ENCODE measurements around the gene MRPS10.

MRPS10 gene

DNA sequence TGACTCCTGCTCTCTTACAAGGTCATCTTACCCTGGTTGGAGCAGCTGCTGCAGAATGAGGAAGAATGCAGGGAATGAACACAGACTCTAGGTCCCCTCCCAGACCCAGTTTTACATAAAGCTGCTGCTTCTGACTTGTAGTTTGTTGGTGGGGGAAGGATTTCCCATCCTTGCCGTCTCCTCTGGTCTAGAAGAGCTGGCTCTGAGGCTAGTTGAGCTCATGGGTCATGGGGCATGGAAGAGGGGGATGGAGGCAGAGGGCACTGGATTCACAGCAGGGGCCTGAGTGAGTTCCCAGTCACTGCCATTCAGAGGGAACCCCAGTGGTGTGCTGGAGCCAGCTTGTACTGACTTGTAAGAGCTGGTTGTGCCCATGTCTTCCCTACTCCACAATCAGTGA, 53.7 kb downstream of the MRPS10 start:
- Histone ChIP-seq H4K20me1 (ENCODE audit: control insufficient read depth, insufficient read depth, low read depth, low read length) (no peaks in the 10 kb centered on the region), H3K27ac (ENCODE audit: low read depth, low read length) (no peak overlapping the region), H3K27me3 (ENCODE audit: control insufficient read depth, low read length) (peaks cover 14% of the 10 kb centered on the region), H3K9me3 (ENCODE audit: control insufficient read depth, insufficient read depth, low read length) (no peaks in the 10 kb centered on the region), H3K4me1 (ENCODE audit: control insufficient read depth, low read length) (peaks cover 18% of the 10 kb centered on the region), H3K79me2 (ENCODE audit: control insufficient read depth, low read length) (no peaks in the 10 kb centered on the region), H3K4me2 (ENCODE audit: low read length) (no peak overlapping the region), H3K36me3 (ENCODE audit: control insufficient read depth, low read length) (no peaks in the 10 kb centered on the region), H3F3A (ENCODE audit: control insufficient read depth, insufficient read depth) (no peaks in the 10 kb centered on the region), H3K4me3 (ENCODE audit: low read length) (no peak overlapping the region), H3K9me2 (replicated peaks; ENCODE audit: control insufficient read depth, low read length) (no peaks in the 10 kb centered on the region)
- TF ChIP-seq EZH2phosphoT487 (IDR thresholded peaks at IDR 0.05; ENCODE audit: borderline replicate concordance, low read length), result no peak
- TF ChIP-seq, protein P1, sequence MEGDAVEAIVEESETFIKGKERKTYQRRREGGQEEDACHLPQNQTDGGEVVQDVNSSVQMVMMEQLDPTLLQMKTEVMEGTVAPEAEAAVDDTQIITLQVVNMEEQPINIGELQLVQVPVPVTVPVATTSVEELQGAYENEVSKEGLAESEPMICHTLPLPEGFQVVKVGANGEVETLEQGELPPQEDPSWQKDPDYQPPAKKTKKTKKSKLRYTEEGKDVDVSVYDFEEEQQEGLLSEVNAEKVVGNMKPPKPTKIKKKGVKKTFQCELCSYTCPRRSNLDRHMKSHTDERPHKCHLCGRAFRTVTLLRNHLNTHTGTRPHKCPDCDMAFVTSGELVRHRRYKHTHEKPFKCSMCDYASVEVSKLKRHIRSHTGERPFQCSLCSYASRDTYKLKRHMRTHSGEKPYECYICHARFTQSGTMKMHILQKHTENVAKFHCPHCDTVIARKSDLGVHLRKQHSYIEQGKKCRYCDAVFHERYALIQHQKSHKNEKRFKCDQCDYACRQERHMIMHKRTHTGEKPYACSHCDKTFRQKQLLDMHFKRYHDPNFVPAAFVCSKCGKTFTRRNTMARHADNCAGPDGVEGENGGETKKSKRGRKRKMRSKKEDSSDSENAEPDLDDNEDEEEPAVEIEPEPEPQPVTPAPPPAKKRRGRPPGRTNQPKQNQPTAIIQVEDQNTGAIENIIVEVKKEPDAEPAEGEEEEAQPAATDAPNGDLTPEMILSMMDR (IDR thresholded peaks at IDR 0.05; ENCODE audit: low read depth, low read length, poor library complexity, severe bottlenecking), result no peak

DNA sequence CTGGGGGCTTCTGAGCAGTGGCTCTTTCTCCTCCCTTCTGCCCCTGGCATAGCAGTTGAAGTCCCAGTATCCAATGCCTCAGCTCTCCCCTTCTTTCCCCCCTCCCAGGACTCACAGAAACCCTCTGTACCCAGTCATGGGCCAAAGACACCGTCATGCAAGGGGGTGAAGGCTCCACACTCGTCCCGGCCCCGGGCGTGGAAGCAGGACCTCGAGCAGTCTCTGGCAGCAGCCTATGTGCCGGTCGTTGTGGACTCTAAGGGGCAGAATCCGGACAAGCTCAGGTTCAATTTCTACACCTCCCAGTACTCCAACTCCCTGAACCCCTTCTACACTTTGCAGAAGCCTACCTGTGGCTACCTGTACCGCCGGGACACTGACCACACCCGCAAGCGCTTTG, 54.8 kb downstream of the MRPS10 start:
- no peaks in the 10 kb centered on the region for H3K9me2 ChIP-seq (replicated peaks; ENCODE audit: control insufficient read depth, low read length)
- peaks cover 18% of the 10 kb centered on the region for H3K4me1 ChIP-seq (ENCODE audit: control insufficient read depth, low read length)
- H3K9me3 ChIP-seq (ENCODE audit: control insufficient read depth, insufficient read depth, low read length), result no peaks in the 10 kb centered on the region
- H3K36me3 ChIP-seq (ENCODE audit: control insufficient read depth, low read length), result no peaks in the 10 kb centered on the region
- H3K79me2 ChIP-seq (ENCODE audit: control insufficient read depth, low read length), result no peaks in the 10 kb centered on the region
- H3F3A ChIP-seq (ENCODE audit: control insufficient read depth, insufficient read depth), result no peaks in the 10 kb centered on the region
- no peaks in the 10 kb centered on the region for H4K20me1 ChIP-seq (ENCODE audit: control insufficient read depth, insufficient read depth, low read depth, low read length)
- no peak overlapping the region for H3K27ac ChIP-seq (ENCODE audit: low read depth, low read length)
- H3K27me3 ChIP-seq (ENCODE audit: control insufficient read depth, low read length), result peaks cover 11% of the 10 kb centered on the region
- TF ChIP-seq, protein P1 (IDR thresholded peaks at IDR 0.05; ENCODE audit: low read depth, low read length, poor library complexity, severe bottlenecking), result no peak
- no peak for TF ChIP-seq EZH2phosphoT487 (IDR thresholded peaks at IDR 0.05; ENCODE audit: borderline replicate concordance, low read length)
- H3K4me3 ChIP-seq (ENCODE audit: low read length), result no peak overlapping the region
- H3K4me2 ChIP-seq (ENCODE audit: low read length), result peak overlapping the region; percentile 16

DNA sequence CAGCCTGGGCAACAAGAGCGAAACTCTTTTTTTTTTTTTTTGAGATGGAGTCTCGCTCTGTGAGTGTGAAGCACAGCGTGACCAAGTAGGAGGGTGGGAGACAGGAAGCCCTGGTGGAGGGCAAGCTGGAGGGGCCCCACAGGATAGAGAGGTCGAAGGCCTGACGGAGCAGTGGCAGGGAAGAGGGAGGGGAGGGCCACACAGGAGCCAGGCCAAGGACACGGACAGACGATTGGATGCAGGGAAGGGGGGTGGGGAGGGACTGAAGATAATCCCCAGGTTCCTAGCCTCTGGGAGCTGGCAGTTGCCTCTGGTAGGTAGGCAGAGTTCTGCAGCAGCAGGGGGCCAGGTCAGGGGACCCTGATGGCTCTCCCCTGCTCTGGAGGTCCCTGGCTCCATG, 55.3 kb downstream of the MRPS10 start:
- Histone ChIP-seq H3K9me3 (ENCODE audit: control insufficient read depth, insufficient read depth, low read length) (no peaks in the 10 kb centered on the region), H3K4me3 (ENCODE audit: low read length) (no peak overlapping the region), H3K4me1 (ENCODE audit: control insufficient read depth, low read length) (peaks cover 18% of the 10 kb centered on the region), H3K36me3 (ENCODE audit: control insufficient read depth, low read length) (no peaks in the 10 kb centered on the region), H3K27me3 (ENCODE audit: control insufficient read depth, low read length) (peaks cover 11% of the 10 kb centered on the region), H3K9me2 (replicated peaks; ENCODE audit: control insufficient read depth, low read length) (no peaks in the 10 kb centered on the region), H3K79me2 (ENCODE audit: control insufficient read depth, low read length) (no peaks in the 10 kb centered on the region), H3K27ac (ENCODE audit: low read depth, low read length) (no peak overlapping the region), H4K20me1 (ENCODE audit: control insufficient read depth, insufficient read depth, low read depth, low read length) (no peaks in the 10 kb centered on the region), H3K4me2 (ENCODE audit: low read length) (peak overlapping the region; percentile 16), H3F3A (ENCODE audit: control insufficient read depth, insufficient read depth) (no peaks in the 10 kb centered on the region)
- TF ChIP-seq EZH2phosphoT487 (IDR thresholded peaks at IDR 0.05; ENCODE audit: borderline replicate concordance, low read length), result no peak
- TF ChIP-seq, protein P1 (IDR thresholded peaks at IDR 0.05; ENCODE audit: low read depth, low read length, poor library complexity, severe bottlenecking), result no peak
